H1 (cell line): ENCODE data around the gene TNNI2. TPM values are rescaled to one million over a fixed set of nuclear protein-coding genes. Genes with fewer than 3 reads are reported as not detected.

Experiments
- CHD7 ChIP-seq: fragments of 300-600 bp; sonication (generic); IDR thresholded peaks from 2 replicates; pipeline ENCODE4 v1.7.1; 2012; ENCODE audit warnings: low read length, moderate library complexity, mild to moderate bottlenecking, inconsistent platforms; ENCODE audit not compliant: insufficient replicate concordance
- RAD21 ChIP-seq, 2 experiments: IDR thresholded peaks in 1 of 2; conservative IDR thresholded peaks in 1 of 2; 2 replicates each; pipeline ENCODE4 v1.6.1; 2011; ENCODE audit warnings: low read depth in 2 of 2, low read length in 2 of 2, improper control_type of control experiment in 1 of 2, inconsistent platforms in 1 of 2, mild to moderate bottlenecking in 1 of 2, moderate library complexity in 1 of 2
- SAP30 ChIP-seq: fragments of 300-600 bp; sonication (generic); IDR thresholded peaks from 2 replicates; pipeline ENCODE4 v1.7.1; 2012; ENCODE audit warnings: low read length, moderate library complexity, mild to moderate bottlenecking, inconsistent platforms; ENCODE audit not compliant: insufficient read depth, insufficient replicate concordance
- polyA plus RNA-seq, 7 experiments: library from polyadenylated mRNA; depleted of rRNA in 3 of 7; stranded (reverse) in 5 of 7; unstranded in 2 of 7; fragments of >200 nt in 5 of 7; fragments of 200-250 nt in 2 of 7; gene quantifications; 1 replicate in 5 of 7; 2 replicates in 1 of 7; 4 replicates in 1 of 7; pipeline versions ENCODE4 v1.2.1 to v1.2.3, GENCODE V29; 2011 to 2013; ENCODE audit warnings: missing spikeins in 2 of 7, mixed read lengths in 2 of 7
- total RNA-seq: library from RNA; stranded (reverse); fragmentation: NEBNext Ultra II Directional; extraction: Animal tissue kit (Norgen Biotek cat#: 25700); gene quantifications from 2 replicates; pipeline ENCODE4 v1.2.1, GENCODE V29; 2021

The TNNI2 gene
- total and polyA plus RNA-seq, 2 of the 8 experiments (the other 6 are each of a cell fraction or from before 2014, with no cell fraction given), result not detected

DNA sequence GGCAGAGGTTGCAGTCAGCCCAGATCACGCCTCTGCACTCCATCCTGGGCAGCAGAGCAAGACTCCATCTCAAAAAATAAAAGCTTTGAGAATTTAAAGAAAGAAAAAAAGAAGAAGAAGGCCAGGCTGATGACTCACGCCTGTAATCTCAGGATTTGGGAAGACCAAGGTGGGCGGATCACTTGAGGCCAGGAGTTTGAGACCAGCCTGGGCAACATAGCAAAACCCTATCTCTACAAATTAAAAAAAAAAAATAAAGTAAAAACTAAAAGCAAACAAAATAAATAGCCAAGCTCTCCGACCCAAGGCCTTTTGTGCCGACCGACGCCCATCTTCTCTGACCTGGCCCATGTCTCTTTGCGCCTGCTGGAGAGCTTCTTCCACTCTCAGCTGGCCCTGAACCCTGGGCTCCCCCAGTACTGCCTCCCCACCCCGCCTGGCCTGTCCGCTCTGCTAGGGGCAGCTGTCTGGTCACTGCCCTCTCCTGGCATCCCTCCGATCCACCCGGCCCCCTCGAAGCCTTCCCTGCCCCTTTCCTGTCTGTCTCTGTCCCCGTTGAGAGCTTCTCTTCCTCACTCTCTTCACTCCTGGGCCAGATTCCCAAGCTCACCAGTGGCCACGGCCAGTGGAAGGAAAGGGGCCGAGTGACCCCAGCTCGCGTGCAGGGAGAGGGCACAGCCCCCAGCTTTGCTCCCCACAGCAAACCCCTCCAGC is 9.3 kb downstream of the TNNI2 start (continued):
- TF ChIP-seq CHD7 (no peak), RAD21 (IDR thresholded peaks at IDR 0.05 in 1 of 2, conservative IDR thresholded peaks at IDR 0.05 in 1 of 2; ENCODE audit: low read depth in 2 of 2, low read length in 2 of 2) (no peak), SAP30 (no peak)
- TF ChIP-seq, all 59 proteins: peak for 0
